Measurements from ENCODE around the gene PRKCD.

The PRKCD gene

GRCh38 chr3:53236112-53236841 is 75.3 kb downstream of the PRKCD start:
- DNase-seq = no peak

- DNase-seq = no peak
Observed at GRCh38 chr3:53238051-53238850, 77.2 kb downstream of the PRKCD start.

GRCh38 chr3:53238886-53239285 is 77.9 kb downstream of the PRKCD start:
- DNase-seq = no peak

- DNase-seq = no peak
Observed at GRCh38 chr3:53239800-53240199, 78.8 kb downstream of the PRKCD start.

- no peak for DNase-seq
Observed at GRCh38 chr3:53240989-53241972, 80.3 kb downstream of the PRKCD start.

- no peak for DNase-seq
Observed at GRCh38 chr3:53242155-53242554, 81.1 kb downstream of the PRKCD start.

All from effector CD4-positive, alpha-beta T cell (primary cell).